HG03060 (cell line): ENCODE results near the gene VAMP4.
"Not testable (repeated sequence)": the region's sequence is repeated elsewhere in the genome, so short reads cannot be mapped to it uniquely, and the experiment has no call there.

ENCODE experiments used
- ATAC-seq: cut with Tn5 transposase; IDR thresholded peaks from one replicate; pipeline ENCODE4 v1.9.1; 2021; ENCODE audit warnings: low read depth, moderate number of reproducible peaks; ENCODE audit not compliant: unreplicated experiment

VAMP4 gene

GRCh38 chr1:171712341-171712740, 29.5 kb downstream of the VAMP4 start:
- no peak for ATAC-seq

GRCh38 chr1:171711643-171712042, 30.2 kb downstream of the VAMP4 start:
- ATAC-seq, result no peak

GRCh38 chr1:171707583-171707982, 34.3 kb downstream of the VAMP4 start:
- no peak for ATAC-seq

- no peak for ATAC-seq
Measured at GRCh38 chr1:171702598-171702997, 39.3 kb downstream of the VAMP4 start.

- no peak for ATAC-seq
Measured at GRCh38 chr1:171699531-171699930, 42.3 kb downstream of the VAMP4 start.

- not testable (repeated sequence) for ATAC-seq
Measured at GRCh38 chr1:171695772-171696171, 46.1 kb downstream of the VAMP4 start.

GRCh38 chr1:171693541-171693940, 48.3 kb downstream of the VAMP4 start:
- not testable (repeated sequence) for ATAC-seq

GRCh38 chr1:171683870-171684269, 58.0 kb downstream of the VAMP4 start:
- no peak for ATAC-seq

- ATAC-seq, result no peak
Measured at GRCh38 chr1:171680339-171680738, 61.5 kb downstream of the VAMP4 start.

GRCh38 chr1:171676823-171677222, 65.0 kb downstream of the VAMP4 start:
- no peak for ATAC-seq

GRCh38 chr1:171674431-171675405, 67.1 kb downstream of the VAMP4 start:
- ATAC-seq, result no peak

- no peak for ATAC-seq
Measured at GRCh38 chr1:171670739-171671138, 71.1 kb downstream of the VAMP4 start.

- no peak for ATAC-seq
Measured at GRCh38 chr1:171668372-171668771, 73.5 kb downstream of the VAMP4 start.

- no peak for ATAC-seq
Measured at GRCh38 chr1:171666114-171666769, 75.6 kb downstream of the VAMP4 start.

GRCh38 chr1:171664976-171665375, 76.9 kb downstream of the VAMP4 start:
- ATAC-seq, result no peak

- no peak for ATAC-seq
Measured at GRCh38 chr1:171663854-171664575, 77.8 kb downstream of the VAMP4 start.

GRCh38 chr1:171663036-171663853, 78.6 kb downstream of the VAMP4 start:
- ATAC-seq, result no peak

- no peak for ATAC-seq
Measured at GRCh38 chr1:171661076-171661650, 80.7 kb downstream of the VAMP4 start.

- ATAC-seq, result not testable (repeated sequence)
Measured at GRCh38 chr1:171656206-171656605, 85.7 kb downstream of the VAMP4 start.

- ATAC-seq, result no peak
Measured at GRCh38 chr1:171655746-171656116, 86.1 kb downstream of the VAMP4 start.
